ENCODE data around the gene KIRREL3.

Gene KIRREL3

DNA sequence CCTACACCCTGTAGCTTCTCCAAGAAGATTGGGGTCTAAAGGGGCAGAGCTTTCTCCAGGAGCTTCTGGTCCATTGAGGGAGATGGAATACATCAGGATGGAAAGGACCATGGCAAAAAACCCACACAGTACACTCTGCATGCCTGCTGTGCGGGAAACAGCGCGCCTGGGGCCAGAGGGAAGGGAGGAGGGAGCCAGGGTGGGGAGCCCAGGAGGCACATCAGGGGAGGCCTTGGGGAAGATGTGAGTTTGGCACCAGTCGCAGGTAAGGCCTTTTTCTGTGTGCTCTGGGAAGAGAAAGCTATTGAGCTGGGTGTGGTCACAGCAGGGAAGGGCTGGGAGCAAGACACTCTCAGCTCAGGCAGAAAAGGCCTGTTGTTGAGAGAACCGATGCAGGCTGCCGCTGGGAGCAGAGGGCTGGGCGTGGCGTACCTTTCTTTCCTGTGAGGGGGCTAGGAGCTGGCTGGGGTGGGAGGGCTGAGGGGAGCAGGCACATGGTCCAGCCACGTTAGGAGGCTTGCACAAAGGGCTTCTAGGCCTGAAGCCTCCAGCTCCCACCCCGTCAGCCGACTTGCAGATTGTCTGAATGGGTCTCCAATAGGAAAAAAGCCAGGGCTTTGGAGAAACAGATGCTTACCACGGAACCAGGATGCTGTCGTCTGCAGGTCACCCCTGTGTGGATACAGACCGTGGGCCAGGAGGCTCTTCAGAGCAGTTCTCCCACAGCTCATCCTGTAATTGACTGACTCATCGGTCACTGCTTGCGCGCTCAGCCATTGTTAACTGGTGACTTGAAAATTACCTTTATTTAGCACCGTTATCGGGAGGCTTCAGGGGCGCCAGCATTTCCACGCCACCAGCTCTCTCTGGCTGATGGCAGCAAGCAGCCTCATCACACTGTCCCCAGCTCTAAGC is 407.8 kb downstream of the KIRREL3 start:
- DNase-seq, result no peak

DNA sequence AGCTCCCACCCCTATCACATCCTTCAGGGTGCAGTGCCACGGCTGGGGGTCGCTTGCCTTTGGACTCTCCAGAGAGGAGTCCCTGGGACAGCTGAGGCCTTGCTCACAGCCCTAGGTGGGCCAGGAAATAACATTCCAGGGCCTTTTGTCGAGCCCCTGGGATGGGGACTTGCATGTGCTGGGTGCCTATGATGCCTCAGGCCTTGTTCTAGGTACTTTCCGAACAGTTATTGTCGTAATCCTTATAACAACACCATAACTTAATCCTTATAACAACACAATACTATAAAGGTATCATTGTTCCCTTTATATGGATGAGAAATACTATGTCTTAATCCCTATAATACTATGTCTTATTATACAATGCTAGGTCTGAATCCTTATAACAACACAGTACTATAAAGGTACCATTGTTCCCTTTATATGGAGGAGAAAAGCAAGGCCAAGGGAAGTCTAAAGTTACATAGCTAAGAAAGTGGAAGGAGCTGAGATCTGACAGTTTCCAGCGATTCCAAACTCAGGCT is 408.5 kb downstream of the KIRREL3 start:
- no peak for DNase-seq

DNA sequence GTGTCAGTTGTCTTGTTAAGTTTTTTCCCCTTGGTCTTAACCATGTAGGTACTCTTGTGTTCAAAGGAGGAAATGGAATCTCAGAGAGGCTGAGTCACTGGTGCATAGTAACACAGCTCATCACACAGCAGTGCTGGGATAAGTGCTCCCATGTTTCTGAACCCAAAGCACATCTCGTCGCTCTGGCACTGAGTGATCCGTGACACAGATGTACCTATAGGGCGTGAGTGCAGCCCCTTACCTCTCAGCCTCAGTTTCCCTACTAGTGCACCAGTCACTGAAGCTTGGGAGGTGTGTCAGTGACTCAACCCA is 411.1 kb downstream of the KIRREL3 start:
- no peak for DNase-seq

DNA sequence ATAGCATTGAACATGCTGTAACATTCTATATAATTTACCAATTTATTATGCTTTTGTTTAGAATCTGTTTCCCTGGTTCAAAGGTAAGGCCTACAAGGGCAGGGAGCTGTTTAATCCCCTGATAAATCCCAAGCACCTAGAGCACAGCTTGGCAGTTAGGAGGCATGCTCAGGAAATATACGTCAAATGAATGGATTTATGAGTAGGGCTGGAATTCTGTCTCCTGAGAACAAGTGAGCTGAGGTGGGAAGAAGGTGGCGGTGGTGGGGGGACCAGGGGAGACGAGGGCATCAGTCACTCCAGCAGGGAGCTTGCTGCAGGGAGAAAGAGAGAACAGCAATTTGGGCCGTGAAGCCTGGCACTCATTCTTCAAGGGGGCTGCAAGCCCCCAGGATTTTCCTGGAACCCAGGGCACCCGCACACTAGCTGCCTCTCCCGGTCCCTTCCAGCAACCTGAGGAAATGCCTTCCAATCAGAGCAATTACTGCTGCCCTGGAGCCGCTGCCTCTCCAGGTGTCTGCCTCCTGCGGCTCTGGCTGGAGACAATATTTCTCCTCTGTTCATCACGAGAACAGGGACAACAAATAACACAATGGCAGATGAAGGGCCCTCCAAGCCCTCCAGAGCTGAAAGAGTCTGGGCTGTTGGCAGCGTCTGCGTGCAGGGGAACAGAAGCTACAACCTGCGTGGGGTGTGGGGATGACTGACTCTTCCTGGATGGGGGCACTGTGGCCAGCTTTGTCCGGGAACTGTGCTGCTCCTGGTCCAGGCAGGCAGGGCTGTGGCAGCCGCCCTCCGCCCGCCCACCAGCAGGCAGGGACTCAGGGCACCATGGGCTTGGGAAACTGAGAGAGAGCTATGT is 411.7 kb downstream of the KIRREL3 start:
- no peak for DNase-seq

DNA sequence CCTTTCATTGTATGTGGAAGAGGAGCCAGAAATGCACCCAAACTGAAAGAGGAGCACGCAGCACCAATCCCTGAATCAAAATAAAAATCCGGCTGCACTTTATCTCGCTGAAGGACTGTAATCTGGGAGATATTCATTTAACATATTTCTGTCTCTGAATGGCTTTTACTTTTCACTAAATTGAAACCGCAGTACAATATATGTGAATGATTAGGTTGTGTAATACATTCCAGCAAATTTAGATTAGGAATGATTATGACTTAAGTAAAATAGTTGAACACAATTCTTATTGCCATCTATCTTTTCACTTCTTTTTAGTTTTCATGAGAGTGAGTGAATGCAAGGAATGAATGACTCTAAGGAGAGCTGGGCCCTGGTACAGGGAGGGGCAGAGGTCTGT is 413.0 kb downstream of the KIRREL3 start:
- DNase-seq, result no peak

DNA sequence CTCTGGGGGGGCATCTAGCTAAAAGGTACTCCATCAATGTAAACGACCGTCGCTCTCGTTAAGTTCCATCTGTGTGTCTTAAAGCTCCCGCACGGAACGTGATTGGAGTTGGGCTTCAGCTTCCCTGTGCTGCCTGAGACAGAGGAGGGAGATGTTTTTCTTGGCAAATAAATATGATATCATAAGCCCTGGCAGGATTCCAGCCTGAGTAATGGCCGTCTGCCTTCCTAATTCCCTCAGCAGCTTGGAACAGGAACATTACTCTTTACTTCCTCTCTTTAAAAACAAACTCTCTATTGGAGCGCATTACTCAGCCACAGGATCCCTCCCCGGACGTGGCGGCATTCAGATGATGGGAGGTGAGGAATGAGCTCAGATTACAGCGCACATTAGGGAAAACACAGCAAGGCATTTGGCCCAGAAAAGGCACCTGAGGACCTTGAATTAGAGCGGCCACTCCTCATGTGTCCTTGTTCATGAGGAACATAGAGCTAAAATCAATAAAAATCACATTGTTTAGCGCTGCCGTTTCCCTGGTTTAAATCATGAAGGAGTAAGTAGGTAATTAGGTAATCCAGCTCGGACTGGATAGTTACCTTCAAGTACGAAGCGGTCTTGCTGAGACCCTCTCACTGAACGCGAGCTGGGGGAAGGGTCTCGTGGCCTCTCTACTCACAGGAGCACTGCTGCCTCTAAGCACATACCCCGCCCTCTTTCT is 414.6 kb downstream of the KIRREL3 start:
- DNase-seq, result peak; percentile 97

DNA sequence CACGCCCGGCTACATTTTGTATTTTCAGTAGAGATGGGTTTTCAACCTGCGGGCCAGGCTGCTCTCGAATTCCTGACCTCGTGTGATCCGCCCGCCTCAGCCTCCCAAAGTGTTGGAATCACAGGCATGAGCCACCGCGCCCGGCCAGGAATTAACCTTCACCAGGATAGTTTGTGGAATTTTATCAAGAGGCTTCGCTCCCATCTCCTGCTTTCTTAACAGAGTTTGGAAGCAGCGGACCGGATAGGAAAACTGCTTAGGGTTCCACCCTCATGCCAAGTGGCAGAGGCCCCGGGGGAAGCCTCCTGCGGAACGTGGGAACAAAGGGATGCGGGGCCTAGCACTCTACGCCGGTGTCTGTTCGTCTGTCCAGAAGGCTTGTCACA is 415.2 kb downstream of the KIRREL3 start:
- DNase-seq, result no peak

DNA sequence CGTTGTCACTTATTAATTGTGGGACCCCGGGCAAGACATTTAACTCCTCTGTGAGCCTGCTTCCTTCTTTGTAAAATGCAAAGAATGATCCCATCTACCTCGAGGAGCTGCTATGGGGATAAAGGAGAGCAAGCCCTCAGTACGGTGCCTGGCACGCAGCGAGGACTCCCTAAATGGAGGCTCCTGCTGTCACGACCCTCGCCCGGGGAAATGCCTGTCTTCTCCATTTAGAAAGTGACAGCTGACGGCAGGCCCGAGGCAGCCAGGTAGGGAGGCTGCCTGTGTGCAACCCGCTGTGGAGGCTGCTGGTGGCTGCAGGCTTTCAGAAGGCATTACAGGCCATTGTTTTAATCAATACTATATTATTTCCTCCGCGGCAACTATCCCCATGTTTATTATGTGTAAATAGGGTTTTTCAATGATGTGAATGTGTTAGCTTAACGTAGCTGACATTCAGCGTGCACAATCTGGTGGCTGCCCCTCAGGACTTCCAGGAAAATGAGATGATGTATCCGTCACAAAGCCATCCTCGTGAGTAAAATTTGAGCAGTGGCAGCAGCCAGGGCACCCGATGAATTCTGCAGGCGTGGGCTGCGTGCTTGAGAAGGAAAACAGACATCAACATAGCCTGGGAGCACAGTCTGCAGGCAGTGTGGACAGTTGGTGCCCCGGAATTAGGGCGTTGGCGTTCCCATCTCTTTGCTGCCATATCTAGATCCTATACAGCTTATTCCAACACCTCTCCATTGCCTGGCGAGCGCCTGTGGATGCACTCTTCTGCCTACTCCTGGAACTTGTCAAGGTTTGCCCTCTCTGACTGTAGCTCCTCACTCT is 416.8 kb downstream of the KIRREL3 start:
- DNase-seq, result no peak

DNA sequence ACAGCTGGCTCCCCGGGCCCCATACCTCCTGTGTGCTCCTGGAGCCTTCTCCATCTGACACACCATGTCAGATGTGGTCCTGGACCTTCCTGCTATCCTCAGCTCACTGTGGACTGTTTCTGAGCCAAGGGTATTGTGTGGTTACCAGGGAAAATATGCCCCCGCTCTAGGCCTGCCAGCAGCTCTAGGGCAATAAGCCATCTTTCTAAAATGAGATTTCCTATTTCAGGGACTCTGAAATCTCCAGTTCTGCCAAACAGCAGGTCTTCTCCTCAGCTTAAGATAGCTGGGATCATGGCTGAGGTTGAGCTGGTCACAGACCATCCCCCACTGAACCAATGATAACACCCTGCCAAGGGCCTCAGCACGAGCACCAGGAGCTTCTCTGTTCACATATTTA is 417.5 kb downstream of the KIRREL3 start:
- DNase-seq, result no peak

DNA sequence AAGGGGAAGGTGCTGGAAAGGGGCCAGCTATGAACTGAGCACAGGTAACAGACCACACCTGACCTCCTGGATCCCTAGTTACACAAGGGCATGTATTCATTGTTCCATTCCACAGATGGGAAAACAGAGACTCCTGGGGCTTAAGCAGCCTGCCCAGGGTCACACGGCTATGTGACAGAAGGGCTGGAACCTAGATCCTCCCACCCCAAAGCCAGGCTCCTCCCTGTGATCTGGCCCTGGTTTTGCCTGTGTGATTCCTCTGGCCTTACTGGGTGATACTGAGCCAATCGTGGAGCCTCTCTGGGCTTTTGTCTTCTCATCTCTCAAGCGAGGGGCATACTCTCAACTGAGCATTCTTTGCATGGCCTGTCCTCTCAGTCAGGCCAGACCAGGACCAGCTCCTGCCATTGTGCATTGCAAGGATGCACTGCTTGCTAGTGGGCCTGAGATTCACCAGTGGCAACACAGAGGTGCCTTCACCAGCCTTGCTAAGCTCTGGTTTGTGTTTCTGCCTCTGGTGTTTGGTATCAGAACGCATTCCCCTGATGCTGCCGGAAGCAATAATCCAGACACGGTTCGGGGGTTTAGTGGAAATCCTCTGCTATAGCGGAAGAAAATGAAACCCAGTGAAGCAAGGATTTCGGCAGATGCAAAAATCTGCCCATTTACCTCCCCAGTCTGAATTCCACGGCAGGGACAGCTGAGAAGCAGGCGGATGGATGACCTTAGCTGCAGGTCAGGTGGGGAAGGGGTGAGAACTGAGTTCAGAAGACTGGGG is 418.5 kb downstream of the KIRREL3 start:
- DNase-seq, result no peak

DNA sequence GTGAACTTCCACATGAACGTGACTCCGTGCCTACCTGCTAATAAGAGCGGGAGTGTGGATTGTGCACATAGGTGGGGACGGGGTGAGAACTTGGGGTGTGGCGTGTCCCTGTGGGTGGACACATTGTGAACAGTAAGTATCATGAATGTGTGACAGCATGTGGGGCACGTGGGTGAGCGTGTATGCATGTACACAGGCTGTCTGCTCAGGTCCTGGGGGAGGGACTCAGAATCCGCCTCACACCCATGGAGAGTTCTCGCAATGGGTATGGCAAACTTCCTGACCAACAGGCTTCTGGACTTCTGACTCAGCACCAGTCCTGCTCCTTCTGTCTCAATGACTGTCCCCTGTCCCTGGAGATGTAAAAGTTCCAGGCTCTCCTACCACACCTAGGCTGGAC is 422.1 kb downstream of the KIRREL3 start:
- no peak for DNase-seq

DNA sequence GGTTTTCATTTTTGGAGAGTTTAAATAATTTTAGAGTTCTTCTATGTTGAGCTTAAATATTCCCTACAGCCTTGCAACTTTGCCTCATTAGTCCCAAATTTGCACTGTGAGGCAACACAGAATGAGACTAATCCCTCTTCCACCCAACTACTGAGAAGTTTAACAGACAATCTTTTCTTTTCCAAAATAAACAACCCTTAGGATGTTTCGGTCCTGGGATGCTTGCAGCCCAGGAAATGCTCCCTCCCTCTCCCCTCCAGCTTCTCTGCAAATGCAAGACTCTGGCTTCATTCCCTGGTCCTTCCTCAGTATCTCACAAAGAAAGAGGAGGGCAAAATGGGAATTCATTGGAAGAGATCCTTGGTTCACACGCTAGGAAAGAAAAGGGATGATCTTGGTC is 422.5 kb downstream of the KIRREL3 start:
- DNase-seq, result no peak

DNA sequence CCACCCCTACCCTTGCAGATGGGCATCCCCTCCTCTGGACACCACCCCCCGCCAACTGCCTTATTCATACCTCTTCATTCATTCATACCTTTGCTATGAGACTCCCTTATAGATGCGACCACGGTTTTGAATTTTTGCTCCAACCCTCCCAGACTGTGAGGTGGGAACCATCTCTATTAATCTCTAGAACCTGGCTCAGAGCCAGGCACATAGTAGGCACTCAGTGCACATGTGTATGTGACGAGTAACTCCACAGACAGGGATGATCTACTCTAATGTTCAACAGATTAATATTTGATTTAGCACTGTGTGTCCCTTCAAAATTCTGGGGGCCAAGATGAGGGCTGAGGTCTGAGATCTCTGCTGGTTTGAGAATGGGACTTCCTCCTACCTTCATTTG is 424.7 kb downstream of the KIRREL3 start:
- DNase-seq, result no peak

DNA sequence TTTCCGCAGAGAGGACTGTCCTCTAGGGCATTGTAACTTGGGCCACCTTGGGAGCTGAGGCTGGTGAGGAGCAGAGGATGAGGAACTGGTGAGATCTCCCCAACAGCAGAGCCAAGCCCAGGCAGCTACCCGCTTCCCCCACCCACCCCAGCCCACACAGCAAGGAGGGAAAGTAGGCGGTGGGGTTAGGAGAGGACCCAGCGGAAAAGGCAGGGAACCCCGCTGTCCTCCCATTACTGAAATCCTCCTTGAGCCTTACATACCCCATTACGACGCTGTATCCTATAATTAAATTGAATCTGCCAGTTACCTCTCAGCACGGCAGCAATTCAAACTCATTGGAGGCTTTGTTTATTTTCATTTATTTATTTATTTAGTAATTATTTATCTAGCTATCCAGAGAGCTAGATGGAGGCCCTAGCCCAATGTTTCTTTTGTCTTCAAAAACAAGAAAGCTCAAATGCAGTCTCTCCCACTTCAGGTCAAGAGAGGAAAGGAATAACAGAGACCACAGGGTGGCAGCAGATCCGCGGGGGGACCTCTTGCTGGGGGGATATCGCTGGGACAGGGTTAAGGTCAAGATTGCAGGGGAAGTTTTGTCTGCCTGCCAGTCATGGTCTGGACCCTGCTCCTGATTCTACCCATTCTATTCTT is 427.1 kb downstream of the KIRREL3 start:
- DNase-seq, result no peak

DNA sequence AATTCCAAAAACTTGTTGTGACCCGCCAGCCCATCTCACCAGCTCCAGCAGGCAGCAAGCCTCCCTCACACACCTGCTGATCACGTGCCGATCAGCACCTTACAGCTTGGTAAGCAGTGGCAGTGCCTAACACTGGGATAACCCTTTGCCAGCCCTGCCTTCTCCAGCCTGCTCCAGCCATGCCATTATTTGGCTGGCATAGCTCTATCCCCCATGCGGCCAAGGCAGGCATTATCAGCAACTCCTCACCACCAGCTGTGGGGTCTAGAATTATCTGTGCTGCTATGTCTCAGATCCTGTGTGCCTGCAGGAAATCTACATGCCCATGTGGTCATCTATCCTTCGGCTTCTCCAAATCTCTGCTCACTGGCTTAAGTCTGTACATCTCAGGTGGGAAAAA is 430.1 kb downstream of the KIRREL3 start:
- no peak for DNase-seq

DNA sequence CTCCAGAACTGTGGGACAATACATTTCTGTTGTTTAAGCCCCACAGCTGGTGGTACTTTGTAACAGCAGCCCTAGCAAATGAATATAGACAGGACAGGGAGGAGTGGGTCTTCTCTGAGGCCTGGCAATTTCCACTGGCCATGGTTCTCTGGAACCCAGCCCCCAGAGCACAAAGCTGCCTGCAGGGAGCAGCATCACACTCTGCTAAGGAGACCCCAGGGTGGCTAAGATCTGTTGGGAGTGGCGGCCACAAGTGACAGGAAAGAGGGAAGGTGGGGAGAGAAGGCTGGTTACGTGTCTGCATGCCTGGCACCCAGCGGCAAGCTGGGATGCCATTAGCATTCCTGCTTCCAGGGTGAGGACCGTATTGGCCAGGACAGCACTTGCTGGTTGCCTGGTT is 433.2 kb downstream of the KIRREL3 start:
- DNase-seq, result no peak

DNA sequence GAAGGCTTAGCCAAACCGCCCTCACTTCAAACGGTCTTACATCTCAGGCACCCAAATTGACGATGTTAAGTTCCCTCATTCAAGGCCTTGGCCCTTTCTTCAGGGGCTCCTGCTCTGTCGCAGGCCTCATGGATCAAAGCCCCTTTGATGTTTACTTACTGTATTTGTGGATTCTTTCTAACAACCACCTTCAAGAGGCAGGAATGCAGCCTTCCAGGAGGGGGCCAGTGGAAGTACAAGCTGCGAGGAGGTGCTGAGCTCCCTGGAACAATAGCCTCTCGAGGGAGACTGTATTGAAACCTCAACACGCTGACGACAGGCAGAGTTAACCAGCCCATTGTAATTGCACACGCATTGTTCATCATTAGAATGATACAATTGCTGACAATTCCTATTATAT is 436.0 kb downstream of the KIRREL3 start:
- no peak for DNase-seq

DNA sequence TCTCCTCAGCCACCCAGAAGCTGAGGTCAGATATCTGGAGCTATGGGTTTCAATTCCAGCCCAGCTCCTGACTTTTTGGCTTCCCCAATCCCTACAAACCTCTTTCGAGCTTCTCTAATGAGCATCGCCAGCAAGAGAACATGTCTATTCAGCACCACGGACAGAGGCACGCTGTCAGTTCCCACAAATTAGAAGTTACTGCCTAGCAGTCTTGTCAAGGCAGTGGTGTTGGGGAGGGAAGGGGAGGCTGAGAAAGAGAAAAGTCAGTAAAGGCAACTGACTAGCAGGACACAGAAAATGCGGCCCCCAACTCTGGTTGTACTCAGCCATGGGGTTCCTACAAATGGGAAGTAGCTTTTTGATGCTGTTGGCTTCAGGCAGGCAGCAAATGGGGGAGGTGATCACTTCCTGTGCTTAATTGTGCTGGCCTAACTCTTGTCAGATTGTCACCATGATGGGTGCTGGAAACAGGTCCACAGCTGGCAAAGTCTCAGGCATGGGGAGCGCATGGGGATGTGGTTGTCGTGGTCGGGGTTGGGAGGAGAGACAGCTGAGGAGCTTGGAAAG is 439.2 kb downstream of the KIRREL3 start:
- DNase-seq, result peak; percentile 44

DNA sequence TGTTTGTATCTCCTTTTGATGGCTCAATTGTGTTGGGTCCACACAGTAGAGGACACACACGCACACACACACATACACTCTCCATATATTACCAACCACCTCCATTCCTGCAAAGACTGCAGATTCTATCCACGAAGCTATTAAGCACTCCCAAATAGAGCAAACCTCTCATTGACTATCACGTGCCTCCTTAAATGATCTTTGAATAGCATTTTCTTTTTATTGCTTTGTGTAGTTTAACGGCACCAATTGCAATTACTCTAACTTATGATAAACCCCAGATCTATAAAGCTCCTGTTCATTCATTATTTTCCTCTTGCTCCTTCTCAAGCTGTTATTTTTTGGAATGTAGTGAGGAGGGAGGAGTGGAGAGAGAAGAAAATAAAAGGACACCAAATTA is 440.3 kb downstream of the KIRREL3 start:
- DNase-seq, result no peak
